Stimulated activated CD4-positive, alpha-beta T cell treated with anti-CD3 and anti-CD28 coated beads, TNF-alpha, amount 100 ng/mL, for 4 hours (primary cell): ENCODE measurements around the gene FBXO5.

Experiments
- DNase-seq, 3 experiments: peaks; one replicate each; pipeline ENCODE4 v3.0.0-alpha.2; 2020; ENCODE audit warnings: low read depth in 3 of 3

FBXO5 gene

GRCh38 chr6:152950240-152950639, 32.6 kb downstream of the FBXO5 start:
- DNase-seq, result no peak

GRCh38 chr6:152948150-152948768, 34.6 kb downstream of the FBXO5 start:
- DNase-seq, result no peak

- no peak for DNase-seq
Observed at GRCh38 chr6:152946995-152947394, 35.8 kb downstream of the FBXO5 start.

DNA sequence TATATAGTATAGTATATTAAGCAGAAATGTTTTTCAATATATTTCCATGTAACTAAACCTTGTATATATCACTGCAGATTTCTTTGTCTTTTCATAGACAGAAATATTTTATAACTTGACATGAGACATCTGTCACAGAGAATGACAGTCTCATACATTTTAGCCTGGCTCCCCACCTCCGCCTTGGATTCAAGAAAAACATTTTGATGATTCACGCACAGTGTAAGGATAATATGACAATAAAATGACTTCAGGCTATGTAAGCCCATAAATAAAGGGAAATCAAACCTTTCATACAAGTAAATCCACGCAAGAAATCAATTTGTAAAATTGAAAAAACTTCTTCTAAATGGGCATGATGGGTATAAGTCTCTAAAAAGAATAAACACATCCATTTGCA, 36.4 kb downstream of the FBXO5 start:
- no peak for DNase-seq

- no peak for DNase-seq
Observed at GRCh38 chr6:152943260-152943897, 39.5 kb downstream of the FBXO5 start.

GRCh38 chr6:152942319-152942869, 40.4 kb downstream of the FBXO5 start:
- DNase-seq, result no peak

DNA sequence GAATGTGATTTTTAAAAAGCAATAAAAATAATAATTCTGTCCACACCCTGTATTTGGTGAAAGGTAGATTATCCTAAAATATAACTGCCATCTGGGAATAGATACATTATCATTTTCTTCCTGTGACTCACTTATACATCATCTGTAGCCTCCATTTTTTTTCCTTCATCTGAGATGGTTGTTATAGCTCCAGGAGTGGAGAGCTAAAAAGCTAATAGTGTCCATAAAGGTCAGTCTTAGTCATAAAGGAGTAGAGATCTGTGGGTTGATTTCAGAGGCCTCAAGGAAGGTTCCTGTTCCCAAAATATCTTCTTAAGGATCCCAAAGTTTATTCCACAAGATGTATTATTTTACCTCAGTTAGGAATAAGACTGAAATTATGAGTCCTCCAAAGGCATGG, 41.1 kb downstream of the FBXO5 start:
- DNase-seq, result no peak

DNA sequence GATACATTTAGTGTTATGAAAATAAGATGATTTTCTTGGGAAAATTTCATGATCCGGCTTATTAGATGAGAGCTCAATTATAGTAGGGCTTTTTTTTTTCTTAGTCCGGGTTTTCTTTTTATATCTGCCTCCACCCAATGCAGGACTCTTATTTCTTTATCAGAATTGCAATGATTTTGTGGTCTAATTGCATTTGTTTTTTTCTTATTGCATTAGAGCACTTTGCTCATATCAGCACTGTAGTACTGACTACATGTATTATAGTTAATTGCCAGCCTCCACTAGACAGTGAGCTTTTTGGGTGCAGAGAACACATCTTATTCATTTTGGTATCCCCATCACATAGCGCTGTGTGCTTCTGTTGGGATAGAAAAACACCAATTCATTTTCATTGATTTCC, 50.0 kb downstream of the FBXO5 start:
- DNase-seq, result no peak

DNA sequence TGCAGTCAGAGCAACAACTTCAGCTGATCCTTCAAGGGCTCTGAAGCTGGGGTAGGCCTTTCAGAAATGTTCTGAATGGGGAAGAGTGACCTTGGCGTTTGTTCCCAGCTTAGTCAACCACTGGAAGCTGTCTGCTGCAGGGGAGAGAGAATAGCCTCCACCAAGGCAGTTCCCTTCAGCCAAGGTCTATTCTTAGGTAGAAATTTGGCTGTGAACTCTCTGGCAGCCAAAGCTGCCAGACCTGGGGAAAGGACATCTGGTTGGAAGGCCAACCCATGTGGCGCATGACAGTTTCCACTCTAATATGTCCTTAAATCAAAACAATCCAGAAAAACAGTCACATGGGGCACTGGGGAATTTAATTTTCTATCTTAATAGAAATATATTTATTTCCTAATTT, 60.1 kb downstream of the FBXO5 start:
- DNase-seq, result no peak
